HepG2 (cell line): ENCODE data around the gene PIK3CA. TPM values are rescaled to one million over a fixed set of nuclear protein-coding genes. Genes with fewer than 3 reads are reported as not detected.

Source experiments
- ATAC-seq: fragments of 200-7000 bp; cut with Tn5 transposase; 3 replicates; pipeline ENCODE4 v1.9.1; 2020; ENCODE audit warnings: mild to moderate bottlenecking, moderate library complexity
- BruUV-seq: library from RNA; stranded (reverse); fragments of 400-500 nt; replicated peaks from 2 replicates; lab custom pipeline; 2021; lab: Mats Ljungman, UMichigan
- CTCF ChIA-PET: fragments of 300-600 bp; formaldehyde crosslinking; extraction: SDS; loops from one replicate; lab custom pipeline; 2021; ENCODE audit warnings: low total read pairs, inconsistent platforms, low intra/inter-chr PET ratio; lab: Yijun Ruan, JAX
- POLR2A ChIA-PET: fragments of 350-600 bp; sonication (Branson Sonifier 250); formaldehyde crosslinking; loops from one replicate; lab custom pipeline; 2020; ENCODE audit warnings: antibody characterized with exemption, inconsistent platforms; lab: Yijun Ruan, JAX
- DNase-seq: peaks from one replicate; pipeline ENCODE4 v3.0.0-alpha.2; 2015; ENCODE audit warnings: low spot score
- FAIRE-seq: peaks from 3 replicates; lab custom pipeline; 2011; peaks lifted over from hg19 to GRCh38; lab: Jason Lieb, UNC
- H2AFZ ChIP-seq: one replicate; pipeline ENCODE4 v1.6.1; 2011; ENCODE audit warnings: low read length, inconsistent platforms
- H3K27ac ChIP-seq: fragments of 300-600 bp; 3 replicates; pipeline ENCODE4 v1.8.0; 2011; ENCODE audit warnings: mixed run types, mild to moderate bottlenecking, mixed read lengths, low read length, inconsistent platforms; ENCODE audit not compliant: insufficient read depth; ENCODE audit errors: extremely low read length
- H3K27me3 ChIP-seq, 2 experiments: fragments of 200-600 bp in 1 of 2; 2 replicates in 1 of 2; 3 replicates in 1 of 2; pipeline versions ENCODE4 v1.6.0 to v1.8.0; 2011; ENCODE audit warnings: low read length in 2 of 2, mild to moderate bottlenecking in 2 of 2, moderate library complexity in 2 of 2, inconsistent platforms in 1 of 2; ENCODE audit not compliant: insufficient read depth in 2 of 2, control insufficient read depth in 1 of 2
- H3K36me3 ChIP-seq, 2 experiments: fragments of 200-600 bp in 1 of 2; replicated peaks in 1 of 2; 2 replicates in 1 of 2; 3 replicates in 1 of 2; pipeline versions ENCODE4 v1.5.1 to v1.8.0; 2011; ENCODE audit warnings: low read length in 2 of 2, inconsistent platforms in 1 of 2; ENCODE audit not compliant: insufficient read depth in 2 of 2, control insufficient read depth in 1 of 2
- H3K4me1 ChIP-seq: 2 replicates; pipeline ENCODE4 v1.5.1; 2012; ENCODE audit warnings: low read length, inconsistent platforms; ENCODE audit not compliant: insufficient read depth
- H3K4me2 ChIP-seq: 2 replicates; pipeline ENCODE4 v1.6.0; 2011; ENCODE audit warnings: low read depth, low read length, inconsistent platforms
- H3K4me3 ChIP-seq, 3 experiments: fragments of 200-600 bp in 1 of 3; sonication (generic), shearing (Covaris generic) in 1 of 3; replicated peaks in 1 of 3; 2 replicates each; pipeline ENCODE4 v1.5.1; 2011 to 2016; ENCODE audit warnings: low read length in 3 of 3, inconsistent platforms in 2 of 3, low read depth in 2 of 3, mild to moderate bottlenecking in 2 of 3, control low read depth in 1 of 3, mixed read lengths in 1 of 3; ENCODE audit not compliant: insufficient read depth in 1 of 3
- H3K79me2 ChIP-seq: one replicate; pipeline ENCODE4 v1.6.1; 2011; ENCODE audit warnings: low read length, inconsistent platforms; ENCODE audit not compliant: insufficient read depth
- H3K9ac ChIP-seq: 2 replicates; pipeline ENCODE4 v1.6.0; 2011; ENCODE audit warnings: mild to moderate bottlenecking, low read depth, low read length, inconsistent platforms; ENCODE audit not compliant: insufficient read depth
- H3K9me3 ChIP-seq: 2 replicates; pipeline ENCODE4 v1.5.1; 2012; ENCODE audit warnings: mild to moderate bottlenecking, low read length
- H4K20me1 ChIP-seq: 2 replicates; pipeline ENCODE4 v1.6.0; 2011; ENCODE audit warnings: inconsistent platforms, mild to moderate bottlenecking, low read length, moderate library complexity; ENCODE audit not compliant: insufficient read depth
- ATRX ChIP-seq: sonication (generic); formaldehyde crosslinking; IDR thresholded peaks from 2 replicates; pipeline ENCODE4 v1.4.0; 2020; ENCODE audit warnings: missing genetic modification reagents, borderline replicate concordance
- CHD4 ChIP-seq: fragments of 200-600 bp; sonication (generic); IDR thresholded peaks from 2 replicates; pipeline ENCODE4 v1.7.0; 2017; ENCODE audit warnings: mild to moderate bottlenecking, low read length, borderline replicate concordance
- PCBP2 ChIP-seq: fragments of 200-400 bp; formaldehyde crosslinking; optimal IDR thresholded peaks from 2 replicates; pipeline ENCODE3; 2018; ENCODE audit warnings: low read length, low read depth; ENCODE audit not compliant: poor library complexity, severe bottlenecking
- RBM22 ChIP-seq: fragments of 200-400 bp; formaldehyde crosslinking; optimal IDR thresholded peaks from 2 replicates; pipeline ENCODE3; 2017; ENCODE audit warnings: mild to moderate bottlenecking, low read length, moderate library complexity
- SIN3B ChIP-seq: fragments of 150-350 bp; IDR thresholded peaks from 2 replicates; pipeline ENCODE4 v1.6.1; 2014; ENCODE audit warnings: low read length
- TBL1XR1 ChIP-seq: fragments of 150-350 bp; IDR thresholded peaks from 2 replicates; pipeline ENCODE4 v1.6.1; 2014; ENCODE audit warnings: borderline replicate concordance, low read length; ENCODE audit not compliant: partially characterized antibody
- ZNF333 ChIP-seq: sonication (generic); formaldehyde crosslinking; IDR thresholded peaks from 2 replicates; pipeline ENCODE4 v1.4.0; 2020; ENCODE audit warnings: mild to moderate bottlenecking, missing genetic modification reagents, borderline replicate concordance
- ZNF451 ChIP-seq: sonication (generic); formaldehyde crosslinking; IDR thresholded peaks from 2 replicates; pipeline ENCODE4 v1.5.0; 2020; ENCODE audit warnings: mild to moderate bottlenecking, missing genetic modification reagents
- ZNF775 ChIP-seq: sonication (generic); formaldehyde crosslinking; IDR thresholded peaks from 2 replicates; pipeline ENCODE4 v1.4.0; 2020; ENCODE audit warnings: missing genetic modification reagents, mild to moderate bottlenecking, moderate library complexity, borderline replicate concordance
- ZNF780A ChIP-seq: sonication (generic); formaldehyde crosslinking; IDR thresholded peaks from 2 replicates; pipeline ENCODE4 v1.8.0; 2022; ENCODE audit warnings: mild to moderate bottlenecking, missing genetic modification reagents, moderate library complexity
- WGBS: methylation state at CpG from one replicate; pipeline ENCODE4 v1.1.6; 2017; ENCODE audit warnings: low lambda C conversion rate; 5-methylcytosine and 5-hydroxymethylcytosine counted together
- in situ Hi-C: cut with HindIII; loops from 2 replicates; pipeline ENCODE4 v1.10.0; 2017; ENCODE audit warnings: low pct_unique_long_range_greater_than_20kb; ENCODE audit not compliant: extremely low pct_ligation_motif_present
- intact Hi-C: fragments of 100-400 bp; cut with micrococcal nuclease; formaldehyde crosslinking; loops from one replicate; pipeline ENCODE4 v1.10.0; 2022; ENCODE audit not compliant: unreplicated experiment
- polyA plus RNA-seq, 8 experiments: library from polyadenylated mRNA; depleted of rRNA in 3 of 8; stranded (reverse) in 7 of 8; unstranded in 1 of 8; fragments of >200 nt; fragmentation: Illumina TruSeq in 4 of 8; extraction: Trizol in 4 of 8; gene quantifications; 2 replicates each; pipeline versions ENCODE4 v1.2.1 to v1.2.3, GENCODE V29; 2011 to 2016; ENCODE audit warnings: low read depth in 4 of 8, missing spikeins in 1 of 8, mixed read lengths in 1 of 8; ENCODE audit not compliant: insufficient read depth in 1 of 8
- total RNA-seq, 5 experiments: library from RNA; depleted of rRNA; stranded (reverse); fragments of >200 nt; fragmentation: Illumina TruSeq; extraction: Trizol; gene quantifications; 2 replicates each; pipeline ENCODE4 v1.2.3, GENCODE V29; 2016; ENCODE audit warnings: low read depth in 1 of 5
- TF ChIP-seq, protein P1 (sequence below): sonication (generic); formaldehyde crosslinking; IDR thresholded peaks from 2 replicates; pipeline ENCODE4 v1.5.0; 2020; ENCODE audit warnings: mild to moderate bottlenecking, low read depth, missing genetic modification reagents, borderline replicate concordance
- TF ChIP-seq, protein P2 (sequence below): sonication (generic); formaldehyde crosslinking; IDR thresholded peaks from 2 replicates; pipeline ENCODE4 v1.4.0; 2020; ENCODE audit warnings: mild to moderate bottlenecking, missing genetic modification reagents

PIK3CA gene
- total and polyA plus RNA-seq, 2 of the 13 experiments (the other 11 are each of a cell fraction or from before 2014, with no cell fraction given), result 5.7 to 11.4 TPM

DNA sequence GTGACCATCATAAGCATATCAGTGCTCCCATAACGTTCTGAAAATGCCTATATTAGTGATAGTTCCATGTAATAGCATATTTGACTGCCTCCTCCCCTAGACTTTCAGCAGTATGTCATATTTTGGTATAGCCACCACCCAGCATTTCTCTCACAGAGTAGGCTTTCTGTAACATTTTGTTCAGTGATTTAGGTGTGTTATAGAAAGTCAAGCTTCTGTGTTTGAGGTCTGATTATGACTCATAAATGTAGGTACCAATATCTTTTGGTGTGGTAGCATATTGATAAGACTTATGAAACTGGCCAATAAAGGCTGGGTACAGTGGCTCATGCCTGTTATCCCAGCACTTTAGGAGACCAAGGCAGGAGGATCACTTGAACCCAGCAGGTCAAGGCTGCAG is 42.3 kb upstream of the PIK3CA start:
- in situ Hi-C loops (no loop called here), intact Hi-C loops (loop anchor here (1.0 kb wide), 3 partner anchors 166 to 215 kb away; no protein-coding TSS in a partner anchor)
- H3K4me1 ChIP-seq, result no peaks in the 10 kb centered on the region
- no peaks in the 10 kb centered on the region for H3K79me2 ChIP-seq
- no peak for FAIRE-seq
- H3K27ac ChIP-seq, result no peak overlapping the region
- ATAC-seq, result no peak
- DNase-seq, result no peak
- ChIA-PET CTCF (interaction anchor here (3.6 kb wide), 1 partner anchor 210 kb away, joined by 23 read pairs; no protein-coding TSS in a partner anchor), POLR2A (no interaction called here)
- no peaks in the 10 kb centered on the region for H3K36me3 ChIP-seq
- BruUV-seq, result no TSS peak
- no peak overlapping the region for H3K9ac ChIP-seq
- no peak overlapping the region for H3K4me3 ChIP-seq
- H3K27me3 ChIP-seq, result no peaks in the 10 kb centered on the region; a peak in 1 of 5 replicates
- no peaks in the 10 kb centered on the region for H3K9me3 ChIP-seq
- no peaks in the 10 kb centered on the region for H4K20me1 ChIP-seq
- H2AFZ ChIP-seq, result no peak overlapping the region
- no peak for TF ChIP-seq CHD4
- no peak for TF ChIP-seq TBL1XR1
- TF ChIP-seq PCBP2, result no peak
- TF ChIP-seq, protein P1, sequence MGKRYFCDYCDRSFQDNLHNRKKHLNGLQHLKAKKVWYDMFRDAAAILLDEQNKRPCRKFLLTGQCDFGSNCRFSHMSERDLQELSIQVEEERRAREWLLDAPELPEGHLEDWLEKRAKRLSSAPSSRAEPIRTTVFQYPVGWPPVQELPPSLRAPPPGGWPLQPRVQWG, result no peak
- TF ChIP-seq, protein P2, sequence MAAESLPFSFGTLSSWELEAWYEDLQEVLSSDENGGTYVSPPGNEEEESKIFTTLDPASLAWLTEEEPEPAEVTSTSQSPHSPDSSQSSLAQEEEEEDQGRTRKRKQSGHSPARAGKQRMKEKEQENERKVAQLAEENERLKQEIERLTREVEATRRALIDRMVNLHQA (CRISPR knock-in tag), result no peak
- no peak for TF ChIP-seq ZNF451 (CRISPR knock-in tag)
- TF ChIP-seq SIN3B, result no peak
- TF ChIP-seq ZNF775, result no peak
- TF ChIP-seq ZNF333 (CRISPR knock-in tag), result no peak
- TF ChIP-seq ZNF780A (CRISPR knock-in tag), result no peak
- TF ChIP-seq RBM22, result no peak
- no peak for TF ChIP-seq ATRX (CRISPR knock-in tag)
- TF ChIP-seq, all 625 proteins: peak for 0
- H3K4me2 ChIP-seq, result no peak overlapping the region
- 0% methylated on average over 1 of the region's 1 CpG for WGBS
